K562 (cell line): ENCODE measurements around the gene OARD1. TPM values are rescaled to one million over a fixed set of nuclear protein-coding genes. Genes with fewer than 3 reads are reported as not detected.

Experiments used
- ASH1L ChIP-seq: fragments of 450-650 bp; IDR thresholded peaks from 2 replicates; pipeline ENCODE4 v1.6.1; 2018; ENCODE audit warnings: borderline replicate concordance, mild to moderate bottlenecking, low read depth; ENCODE audit not compliant: partially characterized antibody
- GTF2F1 ChIP-seq: IDR thresholded peaks from 2 replicates; pipeline ENCODE4 v1.6.1; 2011; ENCODE audit warnings: low read depth, low read length, improper control_type of control experiment
- KDM4B ChIP-seq, 2 experiments: fragments of 450-650 bp in 1 of 2; sonication (generic) in 1 of 2; IDR thresholded peaks; 2 replicates each; pipeline ENCODE4 v1.6.1; 2016 to 2017; ENCODE audit warnings: borderline replicate concordance in 2 of 2, antibody characterized with exemption in 1 of 2, low read depth in 1 of 2, mild to moderate bottlenecking in 1 of 2
- L3MBTL2 ChIP-seq: fragments of 450-650 bp; IDR thresholded peaks from 2 replicates; pipeline ENCODE4 v1.6.1; 2016; ENCODE audit warnings: mild to moderate bottlenecking, moderate library complexity
- TCF3 ChIP-seq: sonication (generic); formaldehyde crosslinking; IDR thresholded peaks from 2 replicates; pipeline ENCODE4 v1.4.0; 2020; ENCODE audit warnings: mild to moderate bottlenecking, missing genetic modification reagents
- polyA plus RNA-seq, 8 experiments: library from polyadenylated mRNA; depleted of rRNA in 4 of 8; stranded (reverse) in 5 of 8; unstranded in 3 of 8; fragments of >200 nt; fragmentation: Nextera tagmentation in 2 of 8; fragmentation: Illumina TruSeq in 1 of 8; extraction: Ambion mirVana in 2 of 8; extraction: Trizol in 1 of 8; gene quantifications; 2 replicates each; pipeline versions ENCODE4 v1.2.1 to v1.2.3, GENCODE V29; 2011 to 2014; ENCODE audit warnings: inconsistent platforms in 1 of 8, missing spikeins in 1 of 8
- total RNA-seq, 7 experiments: library from RNA; depleted of rRNA in 6 of 7; stranded (reverse); fragments of >200 nt in 6 of 7; fragmentation: Illumina TruSeq in 2 of 7; extraction: Trizol in 2 of 7; gene quantifications; 2 replicates each; pipeline versions ENCODE4 v1.2.1 to v1.2.3, GENCODE V29; 2011 to 2021; ENCODE audit warnings: low replicate concordance in 1 of 7
- TF ChIP-seq, protein P1 (sequence below): fragments of 150-350 bp; conservative IDR thresholded peaks from 2 replicates; pipeline ENCODE4 v1.6.1; 2014; ENCODE audit warnings: low read length

The OARD1 gene
- total and polyA plus RNA-seq, 9 of the 15 experiments (the other 6 are each of a cell fraction or from before 2014, with no cell fraction given), result 43.4 to 88.3 (median 61.1) TPM

DNA sequence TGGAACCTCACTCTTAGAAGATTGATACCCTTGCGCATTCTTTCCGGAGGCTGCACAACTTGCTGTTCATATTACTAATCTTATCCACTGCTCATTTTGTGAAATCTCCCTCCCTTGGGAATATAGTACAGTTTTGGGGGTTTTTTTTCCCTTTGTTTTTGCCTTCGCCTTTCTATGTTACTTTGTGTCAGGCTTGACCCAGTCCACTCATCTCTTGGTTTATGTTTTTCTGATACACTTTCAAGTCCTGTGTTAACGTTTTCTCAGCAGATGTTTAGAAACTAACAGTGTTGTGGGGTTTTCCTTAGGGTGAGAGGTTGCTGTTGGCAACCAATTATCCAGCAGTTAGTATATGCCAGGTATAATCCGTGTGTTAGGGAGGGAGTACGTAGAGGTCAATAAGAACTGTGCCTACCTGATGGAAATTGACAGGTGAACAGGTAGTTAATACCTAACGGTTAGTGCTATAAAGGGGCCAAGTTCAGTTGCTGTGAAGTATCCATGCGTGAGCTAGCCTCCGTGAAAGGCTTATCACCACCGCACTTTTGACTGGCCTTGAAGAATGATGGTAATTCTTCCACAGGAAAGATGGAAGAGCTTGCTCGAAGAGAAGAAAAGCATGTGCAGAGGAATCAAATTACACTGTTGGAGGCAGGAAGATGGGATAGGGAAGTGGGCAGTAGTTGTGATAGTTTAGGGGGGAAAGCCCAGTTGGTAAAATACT, 2.0 kb upstream of the OARD1 start (continued):
- TF ChIP-seq, protein P1, sequence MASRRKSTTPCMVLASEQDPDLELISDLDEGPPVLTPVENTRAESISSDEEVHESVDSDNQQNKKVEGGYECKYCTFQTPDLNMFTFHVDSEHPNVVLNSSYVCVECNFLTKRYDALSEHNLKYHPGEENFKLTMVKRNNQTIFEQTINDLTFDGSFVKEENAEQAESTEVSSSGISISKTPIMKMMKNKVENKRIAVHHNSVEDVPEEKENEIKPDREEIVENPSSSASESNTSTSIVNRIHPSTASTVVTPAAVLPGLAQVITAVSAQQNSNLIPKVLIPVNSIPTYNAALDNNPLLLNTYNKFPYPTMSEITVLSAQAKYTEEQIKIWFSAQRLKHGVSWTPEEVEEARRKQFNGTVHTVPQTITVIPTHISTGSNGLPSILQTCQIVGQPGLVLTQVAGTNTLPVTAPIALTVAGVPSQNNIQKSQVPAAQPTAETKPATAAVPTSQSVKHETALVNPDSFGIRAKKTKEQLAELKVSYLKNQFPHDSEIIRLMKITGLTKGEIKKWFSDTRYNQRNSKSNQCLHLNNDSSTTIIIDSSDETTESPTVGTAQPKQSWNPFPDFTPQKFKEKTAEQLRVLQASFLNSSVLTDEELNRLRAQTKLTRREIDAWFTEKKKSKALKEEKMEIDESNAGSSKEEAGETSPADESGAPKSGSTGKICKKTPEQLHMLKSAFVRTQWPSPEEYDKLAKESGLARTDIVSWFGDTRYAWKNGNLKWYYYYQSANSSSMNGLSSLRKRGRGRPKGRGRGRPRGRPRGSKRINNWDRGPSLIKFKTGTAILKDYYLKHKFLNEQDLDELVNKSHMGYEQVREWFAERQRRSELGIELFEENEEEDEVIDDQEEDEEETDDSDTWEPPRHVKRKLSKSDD, result no peak
- no peak for TF ChIP-seq GTF2F1
- no peak for TF ChIP-seq KDM4B (IDR thresholded peaks at IDR 0.05; ENCODE audit: borderline replicate concordance in 2 of 2, low read depth in 1 of 2)
- TF ChIP-seq TCF3 (CRISPR knock-in tag), result peak; percentile 18; the same call in 1 of the 2 replicates
- TF ChIP-seq L3MBTL2, result peak; percentile 68
- TF ChIP-seq ASH1L, result peak; percentile 12
